ENCODE measurements around the gene SPATA18. TPM values are rescaled to one million over a fixed set of nuclear protein-coding genes. Genes with fewer than 3 reads are reported as not detected.

SPATA18 gene, protein sequence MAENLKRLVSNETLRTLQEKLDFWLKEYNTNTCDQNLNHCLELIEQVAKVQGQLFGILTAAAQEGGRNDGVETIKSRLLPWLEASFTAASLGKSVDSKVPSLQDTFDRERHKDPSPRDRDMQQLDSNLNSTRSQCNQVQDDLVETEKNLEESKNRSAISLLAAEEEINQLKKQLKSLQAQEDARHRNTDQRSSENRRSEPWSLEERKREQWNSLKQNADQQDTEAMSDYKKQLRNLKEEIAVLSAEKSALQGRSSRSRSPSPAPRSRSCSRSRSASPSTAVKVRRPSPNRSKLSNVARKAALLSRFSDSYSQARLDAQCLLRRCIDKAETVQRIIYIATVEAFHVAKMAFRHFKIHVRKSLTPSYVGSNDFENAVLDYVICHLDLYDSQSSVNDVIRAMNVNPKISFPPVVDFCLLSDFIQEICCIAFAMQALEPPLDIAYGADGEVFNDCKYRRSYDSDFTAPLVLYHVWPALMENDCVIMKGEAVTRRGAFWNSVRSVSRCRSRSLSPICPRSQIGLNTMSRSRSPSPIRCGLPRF
- total RNA-seq: 5.9 and 6.9 TPM in 2 replicates

DNA sequence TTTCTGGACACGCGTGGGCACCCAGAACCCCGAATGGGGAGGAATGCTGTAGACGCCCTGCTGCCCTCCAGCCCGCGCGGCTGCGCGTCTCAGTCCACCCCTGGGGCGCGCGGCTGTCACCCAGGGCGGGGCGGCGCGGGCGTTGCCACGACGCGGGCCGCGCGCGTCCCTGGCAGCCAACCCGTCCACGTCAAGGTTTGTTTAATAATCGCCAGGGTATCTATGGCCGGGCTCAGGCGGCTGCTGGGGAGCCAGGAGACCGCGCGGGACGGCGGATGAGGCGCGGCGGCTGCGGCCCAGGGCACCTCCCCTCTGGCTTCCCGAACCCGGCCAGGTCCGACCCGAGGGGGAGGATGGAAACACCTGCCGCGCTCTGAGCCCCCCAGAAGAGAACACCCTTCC is at the start of gene SPATA18:
Gene SPATA18 (plus strand): TSS at position 92 of the 402 bp plus-strand sequence. CDS start 401 bp downstream, outside the sequence.

DNA sequence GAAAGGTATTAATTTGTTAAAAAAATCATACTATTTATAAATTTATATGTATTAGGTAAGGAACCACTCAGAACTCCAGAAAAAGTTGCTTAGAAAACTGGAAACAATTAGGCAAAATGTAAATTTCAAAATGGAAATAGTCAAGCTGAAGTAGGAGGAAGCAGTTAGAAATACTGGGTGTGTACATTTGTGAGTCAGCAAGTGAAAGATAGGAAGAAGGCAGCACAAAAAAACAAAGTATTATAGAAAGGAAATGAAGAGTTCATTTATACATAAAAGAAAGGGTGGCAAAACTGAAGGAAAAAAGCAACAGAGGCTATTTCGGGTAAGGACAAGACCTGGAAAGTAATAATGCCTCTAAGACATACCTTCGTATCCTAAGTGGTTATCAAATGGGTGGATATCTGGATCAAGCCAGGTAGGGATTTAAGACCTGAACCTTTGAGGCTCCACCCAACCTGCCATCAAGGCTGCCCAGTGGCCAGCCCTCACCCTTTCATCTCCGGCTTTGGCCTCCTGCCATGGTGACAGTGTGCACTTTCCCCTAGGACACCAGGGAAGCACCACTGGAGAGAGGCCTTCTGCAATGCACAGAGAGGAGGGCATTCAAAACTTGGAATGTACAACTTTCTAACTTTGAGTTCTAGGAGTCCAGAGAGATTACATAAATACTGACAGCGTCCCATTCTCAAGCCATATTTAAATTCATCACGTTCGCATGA is 31.0 kb upstream of the SPATA18 start, which contains the start of gene LRRC66:
Gene LRRC66 (minus strand): TSS at position 428 of the 722 bp plus-strand sequence. CDS start 2,750 bp downstream, outside the sequence.

DNA sequence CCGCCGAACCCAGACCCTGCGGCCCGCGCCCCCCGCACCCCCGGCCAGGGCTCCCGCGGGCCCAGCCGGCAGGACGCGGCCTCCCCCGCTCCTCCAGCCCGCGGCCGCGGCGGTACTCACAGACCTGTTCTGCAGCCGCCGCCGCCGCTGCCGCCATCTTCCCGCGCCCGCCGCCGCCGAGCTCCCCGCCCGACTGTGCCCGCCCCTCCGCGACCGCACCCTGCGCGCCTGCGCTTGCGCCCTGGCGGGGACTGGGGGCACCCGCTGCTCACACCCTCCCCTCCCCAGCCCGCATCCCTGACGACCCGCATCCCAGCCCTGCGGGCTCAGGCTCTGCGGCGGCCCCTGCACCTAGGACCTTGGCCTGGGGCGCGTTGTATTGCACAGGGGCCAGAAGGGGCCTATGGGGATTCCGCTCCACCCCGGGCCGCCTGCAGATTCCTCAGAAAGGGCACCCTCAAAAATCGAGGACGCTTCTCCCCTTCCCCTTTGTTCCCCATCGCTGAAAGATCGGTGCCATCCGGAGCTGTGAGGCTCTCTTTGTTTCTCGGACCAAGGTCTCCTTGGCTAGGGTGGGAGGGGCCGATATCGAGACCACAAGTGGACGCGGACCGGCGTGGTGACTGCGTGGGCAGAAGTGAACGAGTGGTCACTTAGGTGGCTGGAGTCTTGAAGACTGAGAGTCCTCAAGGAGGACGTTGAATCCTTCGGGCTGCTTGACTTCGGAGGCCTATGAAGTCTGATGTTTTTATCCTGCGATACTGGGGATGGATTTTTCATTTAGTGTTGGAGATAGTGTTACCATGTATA is 12.8 kb upstream of the SPATA18 start, which contains the start of gene SGCB:
Gene SGCB (minus strand): TSS at position 197 of the 810 bp plus-strand sequence. CDS start 40 bp downstream, at position 157.

Other genes starting within 250 kb of the SPATA18 start
- 17.1 and 22.0 TPM in 2 replicates for gene DCUN1D4, start 208.2 kb upstream of the SPATA18 start, total RNA-seq
- 0.13 and 0.80 TPM in 2 replicates for gene LRRC66, start 30.9 kb upstream of the SPATA18 start, total RNA-seq
- gene SGCB, start 13.0 kb upstream of the SPATA18 start, total RNA-seq: 26.0 and 50.1 TPM in 2 replicates

Measured in epithelial cell of alveolus of lung (primary cell).